ENCODE results near the gene PRAME. TPM values are rescaled to one million over a fixed set of nuclear protein-coding genes. Genes with fewer than 3 reads are reported as not detected.
"Not testable (repeated sequence)": the region's sequence is repeated elsewhere in the genome, so short reads cannot be mapped to it uniquely, and the experiment has no call there.

The PRAME gene
- total RNA-seq, 1 donor, result 0.43 TPM

DNA sequence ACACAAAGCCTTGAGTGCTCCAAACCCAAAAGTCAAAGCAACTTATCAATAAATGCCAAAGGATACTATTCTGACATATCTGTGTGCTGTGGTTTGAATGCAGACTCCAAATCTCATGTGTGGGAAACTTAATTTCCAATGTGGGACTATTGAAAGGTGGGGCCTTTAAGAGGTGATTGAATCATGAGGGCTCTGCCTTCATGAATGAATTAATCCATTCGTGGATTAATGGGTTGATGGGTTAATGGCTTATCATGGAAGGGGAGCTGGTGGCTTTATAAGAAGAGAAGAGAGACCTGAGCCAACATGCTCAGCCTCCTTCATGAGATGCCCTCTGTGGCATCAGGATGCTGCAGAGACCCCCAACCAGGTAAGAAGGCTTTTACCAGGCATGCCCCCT lies 22.1 kb downstream of the PRAME start:
- no peak for DNase-seq (ENCODE audit: low read depth)
- TF ChIP-seq, protein P1, sequence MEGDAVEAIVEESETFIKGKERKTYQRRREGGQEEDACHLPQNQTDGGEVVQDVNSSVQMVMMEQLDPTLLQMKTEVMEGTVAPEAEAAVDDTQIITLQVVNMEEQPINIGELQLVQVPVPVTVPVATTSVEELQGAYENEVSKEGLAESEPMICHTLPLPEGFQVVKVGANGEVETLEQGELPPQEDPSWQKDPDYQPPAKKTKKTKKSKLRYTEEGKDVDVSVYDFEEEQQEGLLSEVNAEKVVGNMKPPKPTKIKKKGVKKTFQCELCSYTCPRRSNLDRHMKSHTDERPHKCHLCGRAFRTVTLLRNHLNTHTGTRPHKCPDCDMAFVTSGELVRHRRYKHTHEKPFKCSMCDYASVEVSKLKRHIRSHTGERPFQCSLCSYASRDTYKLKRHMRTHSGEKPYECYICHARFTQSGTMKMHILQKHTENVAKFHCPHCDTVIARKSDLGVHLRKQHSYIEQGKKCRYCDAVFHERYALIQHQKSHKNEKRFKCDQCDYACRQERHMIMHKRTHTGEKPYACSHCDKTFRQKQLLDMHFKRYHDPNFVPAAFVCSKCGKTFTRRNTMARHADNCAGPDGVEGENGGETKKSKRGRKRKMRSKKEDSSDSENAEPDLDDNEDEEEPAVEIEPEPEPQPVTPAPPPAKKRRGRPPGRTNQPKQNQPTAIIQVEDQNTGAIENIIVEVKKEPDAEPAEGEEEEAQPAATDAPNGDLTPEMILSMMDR (IDR thresholded peaks at IDR 0.05; ENCODE audit: insufficient read depth, low read depth, low read length), result no peak

GRCh38 chr22:22536515-22536914 lies 22.6 kb downstream of the PRAME start:
- TF ChIP-seq, protein P1 (IDR thresholded peaks at IDR 0.05; ENCODE audit: insufficient read depth, low read depth, low read length), result no peak
- no peak for DNase-seq (ENCODE audit: low read depth)
- no peak overlapping the region for H3K4me3 ChIP-seq (ENCODE audit: low read depth, low read length)

More for the DNA sequence above, 22.1 kb downstream of the PRAME start:
- H3K4me3 ChIP-seq (ENCODE audit: low read depth, low read length), result no peak overlapping the region

- no peak overlapping the region for H3K4me3 ChIP-seq (ENCODE audit: low read depth, low read length)
- TF ChIP-seq, protein P1 (IDR thresholded peaks at IDR 0.05; ENCODE audit: insufficient read depth, low read depth, low read length), result no peak
Observed at GRCh38 chr22:22535662-22536061, 23.4 kb downstream of the PRAME start.

DNA sequence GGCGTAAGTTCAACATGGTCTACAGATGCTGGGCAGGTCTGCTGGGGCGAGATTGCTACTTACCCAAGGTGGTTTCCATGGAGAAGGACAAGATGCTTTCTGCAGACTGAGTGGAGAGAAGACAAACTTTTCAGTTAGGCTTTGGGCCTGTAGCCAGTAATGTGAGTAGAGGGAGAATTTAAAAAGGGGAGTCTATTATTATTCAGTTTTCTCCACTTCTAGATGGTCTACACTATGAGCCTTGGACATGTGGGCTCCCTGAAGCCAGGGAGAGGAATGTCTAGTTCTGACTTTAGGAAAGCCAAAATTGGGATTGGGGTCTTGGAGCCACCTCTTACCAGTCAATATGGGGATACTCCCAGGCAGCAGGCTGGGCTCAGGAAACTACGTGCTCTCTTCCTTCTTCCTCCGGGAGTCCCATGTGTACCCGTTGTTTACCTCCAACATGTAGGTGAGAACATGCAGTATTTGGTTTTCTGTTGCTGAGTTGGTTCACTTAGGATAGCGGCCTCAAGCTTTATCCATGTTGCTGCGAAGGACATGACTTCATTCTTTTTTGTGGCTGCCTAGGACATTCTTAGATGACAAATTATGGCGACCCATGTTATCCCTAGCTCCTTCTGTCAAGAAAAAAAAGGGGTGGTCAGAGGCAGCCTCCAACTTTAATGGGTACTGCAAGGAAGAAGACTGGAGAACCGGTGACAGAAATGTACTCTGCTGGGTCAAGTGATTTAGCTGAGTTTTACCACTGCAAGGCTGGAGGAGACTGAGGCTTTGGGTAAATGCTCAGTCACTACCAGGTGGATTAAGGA lies 24.3 kb downstream of the PRAME start:
- TF ChIP-seq, protein P1 (IDR thresholded peaks at IDR 0.05; ENCODE audit: insufficient read depth, low read depth, low read length), result no peak
- DNase-seq (ENCODE audit: low read depth), result no peak
- no peak overlapping the region for H3K4me3 ChIP-seq (ENCODE audit: low read depth, low read length)

More at GRCh38 chr22:22535662-22536061, 23.4 kb downstream of the PRAME start:
- no peak for DNase-seq (ENCODE audit: low read depth)

DNA sequence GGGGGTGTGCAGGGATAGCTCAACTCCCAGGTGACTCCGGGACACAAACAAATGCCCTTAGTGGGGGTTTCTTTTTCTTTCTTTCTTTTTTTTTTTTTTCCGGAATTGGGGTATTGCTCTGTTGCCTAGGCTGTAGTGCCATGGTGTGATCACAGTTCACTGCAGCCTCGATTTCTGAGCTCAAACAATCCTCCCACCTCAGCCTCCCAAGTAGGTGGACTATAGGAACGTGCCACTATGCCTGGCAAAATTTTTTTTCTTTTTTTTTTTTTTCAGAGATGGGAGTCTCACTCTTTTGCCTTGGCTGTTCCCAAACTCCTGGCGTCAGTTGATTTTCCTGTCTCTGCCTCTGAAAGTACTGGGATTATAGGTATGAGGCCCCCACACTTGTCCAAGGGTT lies 25.2 kb downstream of the PRAME start:
- no peak for DNase-seq (ENCODE audit: low read depth)
- H3K4me3 ChIP-seq (ENCODE audit: low read depth, low read length), result no peak overlapping the region
- TF ChIP-seq, protein P1 (IDR thresholded peaks at IDR 0.05; ENCODE audit: insufficient read depth, low read depth, low read length), result no peak

DNA sequence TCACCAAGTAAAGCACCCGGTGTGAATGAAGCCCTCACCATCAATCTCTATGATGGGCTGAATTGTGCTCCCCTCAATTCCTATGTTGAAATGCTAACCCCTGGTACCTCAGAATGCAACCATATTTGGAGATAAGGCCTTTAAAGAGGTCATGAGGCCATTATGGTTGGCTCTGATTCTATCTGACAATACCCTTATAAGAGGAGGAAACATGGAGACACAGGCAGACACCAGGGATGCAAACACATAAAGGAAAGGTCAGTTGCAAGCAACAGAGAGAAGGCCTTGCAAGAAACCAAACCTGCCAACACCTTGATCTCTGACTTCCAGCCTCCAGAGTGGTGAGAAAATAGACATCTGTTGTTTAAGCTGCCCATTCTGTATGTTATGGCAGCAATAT lies 25.6 kb downstream of the PRAME start:
- H3K4me3 ChIP-seq (ENCODE audit: low read depth, low read length), result no peak overlapping the region
- no peak for DNase-seq (ENCODE audit: low read depth)
- TF ChIP-seq, protein P1 (IDR thresholded peaks at IDR 0.05; ENCODE audit: insufficient read depth, low read depth, low read length), result no peak

GRCh38 chr22:22532547-22533071 lies 26.5 kb downstream of the PRAME start:
- DNase-seq (ENCODE audit: low read depth); H3K4me3 ChIP-seq (ENCODE audit: low read depth, low read length): not testable (repeated sequence)
